Lower leg skin (tissue), 3 donors: ENCODE results near the gene PAWR.

Experiments used
- POLR2A ChIP-seq, 2 donors: fragments of 450-650 bp; IDR thresholded peaks; one replicate each; pipeline ENCODE4 v1.6.1; 2016 to 2017; ENCODE audit warnings: antibody characterized with exemption in 2 of 2, mild to moderate bottlenecking in 1 of 2, moderate library complexity in 1 of 2
- TF ChIP-seq, protein P1 (sequence below), 3 donors: fragments of 450-650 bp; IDR thresholded peaks; one replicate each; pipeline ENCODE4 v1.5.1; 2016; ENCODE audit warnings: antibody characterized with exemption in 3 of 3, mild to moderate bottlenecking in 3 of 3, moderate library complexity in 2 of 3

- no peak for TF ChIP-seq POLR2A (IDR thresholded peaks at IDR 0.05)
- TF ChIP-seq, protein P1, sequence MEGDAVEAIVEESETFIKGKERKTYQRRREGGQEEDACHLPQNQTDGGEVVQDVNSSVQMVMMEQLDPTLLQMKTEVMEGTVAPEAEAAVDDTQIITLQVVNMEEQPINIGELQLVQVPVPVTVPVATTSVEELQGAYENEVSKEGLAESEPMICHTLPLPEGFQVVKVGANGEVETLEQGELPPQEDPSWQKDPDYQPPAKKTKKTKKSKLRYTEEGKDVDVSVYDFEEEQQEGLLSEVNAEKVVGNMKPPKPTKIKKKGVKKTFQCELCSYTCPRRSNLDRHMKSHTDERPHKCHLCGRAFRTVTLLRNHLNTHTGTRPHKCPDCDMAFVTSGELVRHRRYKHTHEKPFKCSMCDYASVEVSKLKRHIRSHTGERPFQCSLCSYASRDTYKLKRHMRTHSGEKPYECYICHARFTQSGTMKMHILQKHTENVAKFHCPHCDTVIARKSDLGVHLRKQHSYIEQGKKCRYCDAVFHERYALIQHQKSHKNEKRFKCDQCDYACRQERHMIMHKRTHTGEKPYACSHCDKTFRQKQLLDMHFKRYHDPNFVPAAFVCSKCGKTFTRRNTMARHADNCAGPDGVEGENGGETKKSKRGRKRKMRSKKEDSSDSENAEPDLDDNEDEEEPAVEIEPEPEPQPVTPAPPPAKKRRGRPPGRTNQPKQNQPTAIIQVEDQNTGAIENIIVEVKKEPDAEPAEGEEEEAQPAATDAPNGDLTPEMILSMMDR (IDR thresholded peaks at IDR 0.05): no peak
Observed at GRCh38 chr12:79706676-79707075, 15.9 kb upstream of the PAWR start.
